ENCODE results near the gene TRAPPC3L. TPM values are rescaled to one million over a fixed set of nuclear protein-coding genes. Genes with fewer than 3 reads are reported as not detected.

Gene TRAPPC3L
- total and polyA plus RNA-seq, 2 of the 8 experiments (the other 6 are each of a cell fraction or from before 2014, with no cell fraction given), result not detected

DNA sequence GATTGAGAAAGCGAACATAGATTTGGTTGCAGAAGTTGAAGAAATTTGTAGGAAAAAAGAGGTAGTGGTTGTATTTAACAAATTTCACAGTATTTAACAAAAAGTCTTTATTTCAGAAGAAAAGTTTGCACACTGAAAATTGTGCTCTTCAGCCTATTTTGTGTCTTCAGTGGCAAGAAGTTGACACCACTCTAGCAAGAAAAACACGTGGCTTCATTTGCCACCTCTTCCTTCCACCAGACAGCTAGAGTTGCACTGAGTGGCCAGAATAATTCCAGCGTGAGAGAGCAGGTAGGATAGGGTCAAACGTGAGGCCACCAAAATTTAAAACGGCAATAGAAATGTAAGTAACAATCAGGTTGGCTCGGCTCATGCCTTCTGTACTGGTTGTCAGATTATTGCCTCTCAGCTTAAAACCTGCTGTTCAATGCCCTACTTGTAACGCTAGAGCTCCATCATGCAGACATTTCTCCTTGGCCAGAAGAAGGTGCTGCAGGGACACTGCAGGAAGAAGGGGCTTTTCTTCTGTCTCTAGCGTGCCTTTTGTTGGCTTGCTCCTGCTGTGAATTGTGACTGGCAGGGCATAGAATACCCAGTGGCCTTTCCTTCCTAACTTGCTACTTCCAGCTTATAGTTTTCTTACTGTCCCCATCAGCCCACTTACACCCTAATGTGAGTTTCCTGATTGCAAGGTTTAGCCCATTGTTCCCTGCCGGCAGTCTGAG is 12.1 kb downstream of the TRAPPC3L start (continued):
- no peak for TF ChIP-seq SP2 (IDR thresholded peaks at IDR 0.05; ENCODE audit: low read length)

Data from H1 (cell line).